Limb (tissue), 2 donors: ENCODE measurements around the gene VWC2L.

ENCODE experiments used
- DNase-seq, 2 donors: peaks; one replicate each; pipeline ENCODE4 v3.0.0-alpha.2; 2016; ENCODE audit errors: extremely low spot score in 2 of 2

Gene VWC2L

GRCh38 chr2:214410918-214411554 lies at the start of gene VWC2L:
Gene VWC2L, plus strand, starts transcription at chr2:214411054. Its CDS starts 3,140 bp downstream, at chr2:214414194.
- DNase-seq, result peak; percentile 83 to 89

- DNase-seq, result no peak
These were observed 49.7 kb upstream of the VWC2L start for GRCh38 chr2:214361116-214361515.

GRCh38 chr2:214365549-214365948 lies 45.3 kb upstream of the VWC2L start:
- no peak for DNase-seq

GRCh38 chr2:214367171-214367570 lies 43.7 kb upstream of the VWC2L start:
- DNase-seq, result no peak

- no peak for DNase-seq
These were observed 34.1 kb upstream of the VWC2L start for GRCh38 chr2:214376618-214377285.

GRCh38 chr2:214377286-214377624 lies 33.6 kb upstream of the VWC2L start:
- DNase-seq, result no peak

- DNase-seq, result no peak
These were observed 32.3 kb upstream of the VWC2L start for GRCh38 chr2:214378455-214379103.

- DNase-seq, result peak in 1 of 2 donors; percentile 9
These were observed 31.6 kb upstream of the VWC2L start for GRCh38 chr2:214379227-214379626.

GRCh38 chr2:214380681-214381080 lies 30.2 kb upstream of the VWC2L start:
- no peak for DNase-seq

- no peak for DNase-seq
These were observed 28.6 kb upstream of the VWC2L start for GRCh38 chr2:214382229-214382628.

GRCh38 chr2:214386720-214387119 lies 24.1 kb upstream of the VWC2L start:
- no peak for DNase-seq

- no peak for DNase-seq
These were observed 21.5 kb upstream of the VWC2L start for GRCh38 chr2:214389334-214389733.

GRCh38 chr2:214393796-214394195 lies 17.1 kb upstream of the VWC2L start:
- no peak for DNase-seq

- DNase-seq, result no peak
These were observed 15.8 kb upstream of the VWC2L start for GRCh38 chr2:214395040-214395439.

- DNase-seq, result no peak
These were observed 9.3 kb upstream of the VWC2L start for GRCh38 chr2:214401580-214401979.

GRCh38 chr2:214410128-214410775 lies 602 bp upstream of the VWC2L start:
- no peak for DNase-seq

- DNase-seq, result no peak
These were observed 1.8 kb downstream of the VWC2L start for GRCh38 chr2:214412679-214413078.

GRCh38 chr2:214436470-214436869 lies 25.6 kb downstream of the VWC2L start:
- DNase-seq, result no peak

GRCh38 chr2:214450118-214450894 lies 39.5 kb downstream of the VWC2L start:
- no peak for DNase-seq

- no peak for DNase-seq
These were observed 40.8 kb downstream of the VWC2L start for GRCh38 chr2:214451516-214452275.
